SK-N-SH (cell line): ENCODE measurements around the gene ADAMTS16.

Experiments
- EP300 ChIP-seq, 2 experiments: IDR thresholded peaks; 2 replicates each; pipeline versions ENCODE4 v1.4.0 to v1.6.1; 2012; ENCODE audit warnings: borderline replicate concordance in 1 of 2, low read depth in 1 of 2, low read length in 1 of 2
- EZH2phosphoT487 ChIP-seq: fragments of 200-600 bp; sonication (generic); IDR thresholded peaks from 2 replicates; pipeline ENCODE4 v1.6.1; 2017; ENCODE audit warnings: low read depth, mixed run types, mild to moderate bottlenecking, antibody characterized with exemption, moderate library complexity, borderline replicate concordance
- GABPA ChIP-seq: IDR thresholded peaks from 2 replicates; pipeline ENCODE4 v1.4.0; 2012; ENCODE audit warnings: low read depth, mild to moderate bottlenecking
- JUND ChIP-seq: IDR thresholded peaks from 2 replicates; pipeline ENCODE4 v1.4.0; 2012
- NFIC ChIP-seq: IDR thresholded peaks from 2 replicates; pipeline ENCODE4 v1.4.0; 2012; ENCODE audit warnings: borderline replicate concordance
- NRF1 ChIP-seq: IDR thresholded peaks from 2 replicates; pipeline ENCODE4 v1.6.1; 2012; ENCODE audit warnings: low read depth, mild to moderate bottlenecking, low read length
- SIN3A ChIP-seq: IDR thresholded peaks from 2 replicates; pipeline ENCODE4 v1.6.1; 2012; ENCODE audit warnings: low read depth, mild to moderate bottlenecking, low read length, moderate library complexity, borderline replicate concordance
- TAF1 ChIP-seq: IDR thresholded peaks from 2 replicates; pipeline ENCODE4 v1.6.1; 2012; ENCODE audit warnings: low read depth, mild to moderate bottlenecking, low read length, moderate library complexity, borderline replicate concordance
- YY1 ChIP-seq: IDR thresholded peaks from 2 replicates; pipeline ENCODE4 v1.4.0; 2012; ENCODE audit warnings: low read depth, mild to moderate bottlenecking
- TF ChIP-seq, protein P1 (sequence below): fragments of 200-600 bp; sonication (generic); IDR thresholded peaks from 2 replicates; pipeline ENCODE4 v1.6.1; 2017; ENCODE audit warnings: antibody characterized with exemption, mild to moderate bottlenecking, moderate library complexity
- TF ChIP-seq, protein P2 (sequence below): IDR thresholded peaks from 2 replicates; pipeline ENCODE4 v1.4.0; 2012; ENCODE audit warnings: low read depth
- TF ChIP-seq, protein P3 (sequence below): IDR thresholded peaks from 2 replicates; pipeline ENCODE4 v1.6.1; 2012; ENCODE audit warnings: mild to moderate bottlenecking, low read depth, low read length, moderate library complexity
- TF ChIP-seq, protein P4 (sequence below): IDR thresholded peaks from 2 replicates; pipeline ENCODE4; 2012
- TF ChIP-seq, protein P5 (sequence below): IDR thresholded peaks from 2 replicates; pipeline ENCODE4 v1.4.0; 2012; ENCODE audit warnings: low read depth, borderline replicate concordance

DNA sequence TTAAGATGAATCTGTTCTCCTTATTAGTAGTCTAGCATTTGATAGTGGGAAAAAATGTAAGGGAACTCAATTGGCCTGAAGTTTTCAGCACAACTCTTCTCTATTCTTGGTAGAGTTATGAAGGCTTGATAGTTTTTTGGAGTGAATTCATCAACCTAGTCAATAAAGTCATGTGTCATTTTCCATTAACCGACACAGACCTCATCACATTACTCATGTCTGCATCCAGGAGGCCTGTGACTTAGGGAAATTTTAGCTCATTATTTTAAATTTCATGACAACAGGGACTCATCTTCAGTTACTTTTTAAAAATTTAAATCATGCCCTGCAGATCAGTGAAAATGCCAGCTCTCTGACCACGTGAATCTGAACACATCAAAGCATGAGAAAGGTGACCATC lies 63.3 kb downstream of the ADAMTS16 start:
- TF ChIP-seq, protein P1, sequence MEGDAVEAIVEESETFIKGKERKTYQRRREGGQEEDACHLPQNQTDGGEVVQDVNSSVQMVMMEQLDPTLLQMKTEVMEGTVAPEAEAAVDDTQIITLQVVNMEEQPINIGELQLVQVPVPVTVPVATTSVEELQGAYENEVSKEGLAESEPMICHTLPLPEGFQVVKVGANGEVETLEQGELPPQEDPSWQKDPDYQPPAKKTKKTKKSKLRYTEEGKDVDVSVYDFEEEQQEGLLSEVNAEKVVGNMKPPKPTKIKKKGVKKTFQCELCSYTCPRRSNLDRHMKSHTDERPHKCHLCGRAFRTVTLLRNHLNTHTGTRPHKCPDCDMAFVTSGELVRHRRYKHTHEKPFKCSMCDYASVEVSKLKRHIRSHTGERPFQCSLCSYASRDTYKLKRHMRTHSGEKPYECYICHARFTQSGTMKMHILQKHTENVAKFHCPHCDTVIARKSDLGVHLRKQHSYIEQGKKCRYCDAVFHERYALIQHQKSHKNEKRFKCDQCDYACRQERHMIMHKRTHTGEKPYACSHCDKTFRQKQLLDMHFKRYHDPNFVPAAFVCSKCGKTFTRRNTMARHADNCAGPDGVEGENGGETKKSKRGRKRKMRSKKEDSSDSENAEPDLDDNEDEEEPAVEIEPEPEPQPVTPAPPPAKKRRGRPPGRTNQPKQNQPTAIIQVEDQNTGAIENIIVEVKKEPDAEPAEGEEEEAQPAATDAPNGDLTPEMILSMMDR: no peak
- TF ChIP-seq GABPA (no peak), EZH2phosphoT487 (no peak), SIN3A (no peak), EP300 (IDR thresholded peaks at IDR 0.05; ENCODE audit: borderline replicate concordance in 1 of 2, low read depth in 1 of 2, low read length in 1 of 2) (no peak), NRF1 (no peak), TAF1 (no peak), JUND (no peak), YY1 (no peak), NFIC (no peak)
- TF ChIP-seq, protein P2, sequence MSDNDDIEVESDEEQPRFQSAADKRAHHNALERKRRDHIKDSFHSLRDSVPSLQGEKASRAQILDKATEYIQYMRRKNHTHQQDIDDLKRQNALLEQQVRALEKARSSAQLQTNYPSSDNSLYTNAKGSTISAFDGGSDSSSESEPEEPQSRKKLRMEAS: no peak
- TF ChIP-seq, protein P3, sequence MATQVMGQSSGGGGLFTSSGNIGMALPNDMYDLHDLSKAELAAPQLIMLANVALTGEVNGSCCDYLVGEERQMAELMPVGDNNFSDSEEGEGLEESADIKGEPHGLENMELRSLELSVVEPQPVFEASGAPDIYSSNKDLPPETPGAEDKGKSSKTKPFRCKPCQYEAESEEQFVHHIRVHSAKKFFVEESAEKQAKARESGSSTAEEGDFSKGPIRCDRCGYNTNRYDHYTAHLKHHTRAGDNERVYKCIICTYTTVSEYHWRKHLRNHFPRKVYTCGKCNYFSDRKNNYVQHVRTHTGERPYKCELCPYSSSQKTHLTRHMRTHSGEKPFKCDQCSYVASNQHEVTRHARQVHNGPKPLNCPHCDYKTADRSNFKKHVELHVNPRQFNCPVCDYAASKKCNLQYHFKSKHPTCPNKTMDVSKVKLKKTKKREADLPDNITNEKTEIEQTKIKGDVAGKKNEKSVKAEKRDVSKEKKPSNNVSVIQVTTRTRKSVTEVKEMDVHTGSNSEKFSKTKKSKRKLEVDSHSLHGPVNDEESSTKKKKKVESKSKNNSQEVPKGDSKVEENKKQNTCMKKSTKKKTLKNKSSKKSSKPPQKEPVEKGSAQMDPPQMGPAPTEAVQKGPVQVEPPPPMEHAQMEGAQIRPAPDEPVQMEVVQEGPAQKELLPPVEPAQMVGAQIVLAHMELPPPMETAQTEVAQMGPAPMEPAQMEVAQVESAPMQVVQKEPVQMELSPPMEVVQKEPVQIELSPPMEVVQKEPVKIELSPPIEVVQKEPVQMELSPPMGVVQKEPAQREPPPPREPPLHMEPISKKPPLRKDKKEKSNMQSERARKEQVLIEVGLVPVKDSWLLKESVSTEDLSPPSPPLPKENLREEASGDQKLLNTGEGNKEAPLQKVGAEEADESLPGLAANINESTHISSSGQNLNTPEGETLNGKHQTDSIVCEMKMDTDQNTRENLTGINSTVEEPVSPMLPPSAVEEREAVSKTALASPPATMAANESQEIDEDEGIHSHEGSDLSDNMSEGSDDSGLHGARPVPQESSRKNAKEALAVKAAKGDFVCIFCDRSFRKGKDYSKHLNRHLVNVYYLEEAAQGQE: no peak
- TF ChIP-seq, protein P4, sequence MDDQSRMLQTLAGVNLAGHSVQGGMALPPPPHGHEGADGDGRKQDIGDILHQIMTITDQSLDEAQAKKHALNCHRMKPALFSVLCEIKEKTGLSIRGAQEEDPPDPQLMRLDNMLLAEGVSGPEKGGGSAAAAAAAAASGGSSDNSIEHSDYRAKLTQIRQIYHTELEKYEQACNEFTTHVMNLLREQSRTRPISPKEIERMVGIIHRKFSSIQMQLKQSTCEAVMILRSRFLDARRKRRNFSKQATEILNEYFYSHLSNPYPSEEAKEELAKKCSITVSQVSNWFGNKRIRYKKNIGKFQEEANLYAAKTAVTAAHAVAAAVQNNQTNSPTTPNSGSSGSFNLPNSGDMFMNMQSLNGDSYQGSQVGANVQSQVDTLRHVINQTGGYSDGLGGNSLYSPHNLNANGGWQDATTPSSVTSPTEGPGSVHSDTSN: no peak
- TF ChIP-seq, protein P5, sequence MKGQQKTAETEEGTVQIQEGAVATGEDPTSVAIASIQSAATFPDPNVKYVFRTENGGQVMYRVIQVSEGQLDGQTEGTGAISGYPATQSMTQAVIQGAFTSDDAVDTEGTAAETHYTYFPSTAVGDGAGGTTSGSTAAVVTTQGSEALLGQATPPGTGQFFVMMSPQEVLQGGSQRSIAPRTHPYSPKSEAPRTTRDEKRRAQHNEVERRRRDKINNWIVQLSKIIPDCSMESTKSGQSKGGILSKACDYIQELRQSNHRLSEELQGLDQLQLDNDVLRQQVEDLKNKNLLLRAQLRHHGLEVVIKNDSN: no peak
